Stimulated activated CD4-positive, alpha-beta T cell treated with anti-CD3 and anti-CD28 coated beads, Interleukin-15, amount 100 ng/mL, for 24 hours (primary cell): ENCODE results near the gene SORCS3.
A peak's percentile ranks its signal among the peaks of the same experiment; 100 is the strongest.

Experiments used
- DNase-seq: peaks from one replicate; pipeline ENCODE4 v3.0.0-alpha.2; 2020

SORCS3 gene

DNA sequence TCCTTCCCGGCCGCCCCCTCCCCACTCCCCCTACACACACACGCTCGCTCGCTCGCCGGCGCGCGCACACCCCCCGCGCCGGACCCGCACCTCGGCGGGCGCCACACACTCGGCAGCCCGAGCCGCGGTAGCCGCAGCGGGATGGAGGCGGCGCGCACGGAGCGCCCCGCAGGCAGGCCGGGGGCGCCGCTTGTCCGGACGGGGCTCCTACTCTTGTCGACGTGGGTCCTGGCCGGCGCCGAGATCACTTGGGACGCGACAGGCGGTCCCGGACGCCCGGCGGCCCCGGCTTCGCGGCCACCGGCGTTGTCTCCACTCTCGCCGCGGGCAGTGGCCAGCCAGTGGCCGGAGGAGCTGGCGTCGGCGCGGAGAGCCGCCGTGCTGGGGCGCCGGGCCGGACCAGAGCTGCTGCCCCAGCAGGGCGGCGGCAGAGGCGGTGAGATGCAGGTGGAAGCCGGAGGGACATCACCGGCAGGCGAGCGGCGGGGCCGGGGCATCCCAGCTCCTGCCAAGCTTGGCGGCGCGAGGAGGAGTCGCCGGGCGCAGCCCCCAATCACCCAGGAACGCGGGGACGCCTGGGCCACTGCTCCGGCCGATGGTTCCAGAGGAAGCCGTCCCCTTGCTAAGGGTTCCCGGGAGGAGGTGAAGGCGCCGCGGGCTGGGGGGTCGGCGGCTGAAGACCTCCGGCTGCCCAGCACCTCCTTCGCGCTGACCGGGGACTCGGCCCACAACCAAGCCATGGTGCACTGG is at the start of gene SORCS3:
Gene SORCS3, plus strand, starts transcription at position 104 of the 750 bp plus-strand sequence.
- DNase-seq: no peak

DNA sequence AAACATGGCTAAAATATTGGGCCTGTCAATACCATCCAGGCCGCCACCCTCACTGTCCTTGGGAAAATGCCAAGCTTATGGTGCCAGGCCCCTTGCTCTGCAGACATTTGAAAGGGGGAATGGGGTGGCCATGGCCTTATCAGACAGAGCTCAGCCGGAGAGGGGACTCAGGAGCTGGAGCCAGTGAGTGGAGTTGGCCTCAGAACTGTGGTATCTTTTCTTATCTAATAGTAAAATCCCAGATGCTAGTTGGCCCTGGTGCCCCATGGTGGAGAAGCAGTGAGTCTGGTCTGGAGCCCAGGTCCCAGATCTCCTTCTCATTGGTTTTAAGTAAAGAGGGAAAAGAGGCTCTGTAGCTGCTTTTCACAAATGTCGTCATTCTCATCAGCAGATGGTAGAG is 49.6 kb upstream of the SORCS3 start:
- no peak for DNase-seq

DNA sequence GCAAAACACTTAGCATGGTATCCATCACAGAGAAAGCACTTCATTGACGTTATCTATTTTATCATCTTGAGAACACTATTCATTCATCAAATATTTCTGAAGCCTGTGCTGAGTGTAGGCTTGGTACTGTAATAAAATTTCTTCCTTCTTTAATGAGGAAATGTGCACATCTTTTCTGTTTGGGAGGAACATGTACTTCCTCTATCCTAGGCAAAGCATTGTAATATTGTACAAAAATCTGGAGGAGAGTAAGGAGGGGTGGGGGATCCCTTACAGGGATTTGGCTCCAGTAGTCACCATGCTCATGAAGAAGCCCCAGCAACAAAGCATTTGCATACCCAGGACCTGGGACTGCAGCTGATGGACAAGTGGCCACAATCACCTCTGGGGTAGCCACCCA is 39.9 kb upstream of the SORCS3 start:
- no peak for DNase-seq

DNA sequence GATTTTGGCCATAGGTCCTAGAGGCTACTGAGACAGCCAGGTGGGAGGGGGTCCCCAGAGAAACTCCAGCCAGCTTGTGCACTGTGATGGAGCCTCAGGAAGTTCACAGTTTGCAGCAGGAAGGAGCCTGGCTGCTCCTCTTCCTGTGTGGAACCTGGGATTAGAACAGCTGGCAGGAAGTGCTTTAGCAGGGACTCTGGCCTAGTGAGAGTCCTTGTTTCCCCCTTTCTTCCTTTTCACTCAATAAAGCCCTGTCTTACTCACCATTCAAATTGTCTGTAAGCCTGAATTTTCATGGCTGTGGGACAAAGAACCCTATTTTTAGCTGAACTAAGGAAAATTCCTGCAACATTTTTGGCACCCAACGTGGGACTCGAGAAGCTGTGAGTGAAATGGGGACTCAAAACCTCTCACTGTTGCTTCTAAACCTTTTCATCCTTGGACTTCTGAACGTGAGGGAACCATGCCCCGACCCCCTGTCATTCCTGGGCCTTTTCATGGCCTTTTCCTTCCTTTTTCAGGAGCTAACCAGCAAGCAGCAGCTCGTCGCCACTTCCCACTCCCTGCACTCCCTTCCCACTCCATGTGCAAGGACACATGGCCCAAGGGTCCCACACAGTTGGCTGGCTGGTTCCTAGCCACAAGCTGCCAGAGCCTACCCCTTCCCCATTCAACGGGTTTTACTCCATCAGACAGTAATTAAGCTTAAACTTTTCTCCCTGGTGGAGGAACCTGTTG is 32.8 kb upstream of the SORCS3 start:
- no peak for DNase-seq

DNA sequence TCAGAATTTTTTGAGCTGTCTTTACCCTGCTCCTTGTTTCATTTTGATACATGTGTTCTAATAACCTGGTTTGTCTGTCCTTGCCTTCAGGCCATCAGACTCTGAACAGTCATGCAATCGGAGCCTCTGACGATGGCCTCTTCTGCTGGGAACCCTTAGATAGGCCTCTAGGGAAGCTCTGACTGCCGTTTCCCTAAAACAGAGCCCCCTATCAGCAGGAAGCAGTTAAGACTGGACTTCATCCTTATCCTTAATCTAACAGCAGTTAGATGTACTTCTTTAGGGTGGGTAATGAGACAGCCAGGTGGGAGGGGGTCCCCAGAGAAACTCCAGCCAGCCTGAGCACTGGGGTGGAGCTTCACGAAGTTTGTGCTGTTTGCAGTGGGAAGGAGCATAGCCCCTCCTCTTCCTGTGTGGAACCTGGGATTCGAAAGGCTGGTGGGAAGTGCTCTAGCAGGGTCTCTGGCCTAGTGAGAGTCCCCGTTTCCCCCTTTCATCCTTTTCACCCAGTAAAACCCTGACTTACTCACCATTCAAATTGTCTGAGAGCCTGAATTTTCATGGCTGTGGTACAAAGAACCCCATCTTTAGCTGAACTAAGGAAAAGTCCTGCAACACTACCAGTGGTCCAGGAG is 28.4 kb upstream of the SORCS3 start:
- no peak for DNase-seq

DNA sequence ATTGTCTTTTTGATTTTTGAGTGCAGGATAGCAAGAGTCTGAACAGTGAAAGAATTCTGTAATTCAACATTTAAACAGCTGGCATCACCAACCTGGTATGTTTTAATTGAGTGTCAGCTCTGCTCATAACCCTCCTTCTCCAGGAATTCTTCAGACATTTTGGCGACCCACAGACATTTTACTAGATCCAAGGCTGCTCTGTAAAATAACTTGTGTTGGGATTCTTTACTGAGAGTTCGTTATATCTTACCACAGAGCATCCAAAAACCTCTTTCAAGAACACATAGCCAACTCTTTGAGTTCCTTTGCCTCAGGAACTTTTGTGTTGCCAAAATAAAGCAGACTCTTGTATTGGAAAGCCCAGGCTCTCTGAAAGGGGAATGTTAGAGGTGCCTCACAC is 27.7 kb upstream of the SORCS3 start:
- no peak for DNase-seq

DNA sequence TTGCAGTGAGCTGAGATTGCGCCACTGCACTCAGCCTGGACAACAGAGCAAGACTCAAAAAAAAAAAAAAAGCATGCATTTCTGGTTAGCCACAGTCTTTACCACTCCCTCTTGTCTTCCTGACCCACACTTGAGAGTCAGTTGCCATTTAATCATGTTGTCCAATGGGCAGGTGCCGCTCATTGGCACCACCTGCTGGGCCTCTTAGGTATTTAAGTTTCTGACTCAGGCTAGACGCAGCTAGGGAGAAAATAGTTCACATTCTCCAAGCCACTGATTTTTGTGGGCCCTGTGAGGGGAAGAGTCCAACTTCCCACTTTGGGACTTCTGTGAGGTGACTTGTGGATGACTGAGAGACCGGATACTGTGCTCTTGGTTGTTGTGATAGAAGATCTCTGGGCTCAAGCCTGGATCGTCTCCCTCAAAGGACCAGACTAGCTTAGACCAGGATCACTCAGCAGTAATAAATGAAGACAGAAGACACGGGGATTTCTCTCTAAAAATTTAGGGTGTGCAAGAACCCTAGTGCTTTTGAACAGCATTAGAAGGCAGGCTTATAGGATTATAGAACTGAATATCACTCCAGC is 26.8 kb upstream of the SORCS3 start:
- peak; percentile 51 for DNase-seq

DNA sequence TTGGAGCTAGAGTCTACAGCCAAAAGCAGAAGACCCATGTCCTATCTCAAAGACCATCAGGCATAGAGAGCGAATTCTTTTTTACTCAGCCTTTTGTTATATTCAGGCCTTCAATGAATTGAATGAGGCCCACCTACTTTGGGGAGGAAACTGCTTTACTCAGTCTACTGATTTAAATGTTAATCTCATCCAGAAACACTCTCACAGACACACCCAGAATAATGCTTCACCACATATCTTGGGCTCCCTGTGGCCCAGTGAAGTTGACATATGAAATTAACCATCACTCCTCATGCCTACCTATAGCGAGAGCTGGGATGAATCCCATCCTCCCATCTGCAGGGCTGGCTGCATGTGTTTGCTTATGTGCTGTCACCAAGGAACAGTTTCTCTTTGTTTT is 26.0 kb upstream of the SORCS3 start:
- DNase-seq: no peak

DNA sequence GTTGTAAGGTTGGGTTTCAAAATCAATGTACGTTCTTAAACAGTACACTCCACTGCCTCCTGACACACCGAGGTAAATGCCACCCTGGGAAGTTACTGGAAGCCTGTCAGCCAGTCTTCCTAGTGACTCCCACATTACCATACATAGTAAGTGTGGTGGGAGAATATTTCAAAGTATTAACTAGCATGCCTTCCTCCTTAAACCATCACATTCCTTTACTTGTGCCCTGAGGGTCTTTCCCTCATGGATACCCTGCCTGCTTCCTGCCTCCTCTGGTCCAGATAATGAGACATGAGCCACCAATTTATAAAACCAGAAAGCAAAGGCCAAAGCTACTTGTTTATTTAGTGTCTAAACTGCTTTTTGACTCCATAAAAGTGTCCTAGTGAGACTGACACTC is 23.3 kb upstream of the SORCS3 start:
- no peak for DNase-seq

DNA sequence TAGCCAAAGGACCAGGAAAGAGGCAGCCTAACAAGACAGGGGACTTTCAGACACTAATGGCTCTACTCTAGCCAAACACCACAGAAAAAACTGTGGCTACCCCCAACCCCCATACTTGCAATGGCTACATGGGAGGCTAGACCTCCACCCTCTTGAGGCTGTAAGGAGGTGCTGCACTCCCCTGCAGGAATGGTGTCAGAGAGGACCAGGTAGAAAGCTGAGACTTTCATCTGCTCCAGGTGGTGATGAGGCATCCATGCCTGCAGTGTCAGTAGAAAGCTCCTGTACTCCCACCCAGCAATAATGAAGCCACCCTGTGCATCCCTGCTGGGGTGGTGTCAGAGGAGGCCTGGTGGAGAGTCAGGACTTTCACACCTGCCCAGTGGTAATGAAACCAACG is 18.9 kb upstream of the SORCS3 start:
- DNase-seq: no peak

DNA sequence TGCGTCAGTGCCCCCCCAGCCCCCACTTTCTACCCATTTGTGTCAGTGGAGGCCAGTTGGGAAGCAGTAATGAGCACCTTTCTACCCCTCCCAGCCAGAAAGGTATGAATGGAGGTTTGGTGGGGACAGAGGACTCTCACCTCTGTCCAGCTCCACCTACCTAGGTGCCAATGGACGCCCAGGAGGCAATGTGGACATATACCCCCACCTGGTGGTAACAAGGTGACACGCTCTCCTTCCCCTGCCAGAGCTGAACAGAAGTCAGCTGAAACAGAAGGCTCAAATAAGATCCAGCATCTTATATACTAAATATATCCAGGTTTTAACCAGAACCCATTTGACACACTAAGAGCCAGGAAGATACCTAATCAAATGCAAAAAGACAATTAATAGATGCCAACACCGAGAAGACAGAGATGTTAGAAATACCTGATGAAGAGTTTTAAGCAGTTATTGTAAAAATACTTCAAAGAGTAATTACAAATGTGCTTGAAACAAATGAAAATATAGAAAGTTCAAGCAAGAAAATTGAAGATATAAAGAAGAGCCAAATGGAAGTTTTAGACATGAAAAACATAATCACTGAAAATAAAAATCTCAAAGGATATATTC is 18.4 kb upstream of the SORCS3 start:
- DNase-seq: peak; percentile 24

DNA sequence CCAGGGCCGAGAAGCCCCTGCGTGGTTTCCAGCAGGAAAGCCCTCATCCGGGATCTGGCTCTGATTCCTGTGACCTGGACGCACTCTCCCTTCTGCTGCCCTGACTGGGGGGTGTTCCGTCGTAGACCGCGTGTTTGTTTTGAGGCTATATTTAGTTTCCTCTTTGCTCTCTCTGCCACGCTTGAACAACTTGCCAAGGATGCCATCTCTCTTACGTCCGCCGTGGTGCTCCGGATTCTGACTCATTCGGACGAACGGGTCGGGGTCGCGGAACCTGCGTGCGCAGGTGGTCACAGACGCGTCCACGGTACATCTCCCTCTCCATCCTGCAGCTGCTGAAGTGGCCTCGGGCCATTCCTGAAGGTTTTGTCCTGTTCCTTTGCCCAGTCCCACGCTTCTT is 10.4 kb upstream of the SORCS3 start:
- no peak for DNase-seq

DNA sequence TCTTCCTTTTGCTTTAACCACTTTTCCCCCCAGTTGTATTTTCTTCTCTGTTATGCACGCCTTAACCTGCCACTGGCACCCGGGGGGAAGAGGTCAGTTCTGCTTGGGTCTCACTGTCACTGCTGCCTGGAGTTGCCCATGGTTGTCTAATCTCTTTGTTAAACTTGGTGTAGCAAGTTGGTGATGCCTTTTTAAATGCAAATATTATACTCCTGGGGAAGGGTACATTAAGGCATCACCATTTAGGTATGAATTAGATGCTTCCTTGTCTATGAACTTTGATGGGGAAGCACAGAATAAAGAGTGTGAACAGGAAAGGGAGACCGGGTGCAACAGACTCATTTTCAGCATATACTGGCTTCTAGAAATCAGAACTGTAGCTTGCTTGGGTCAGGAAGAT is 9.1 kb upstream of the SORCS3 start:
- no peak for DNase-seq

DNA sequence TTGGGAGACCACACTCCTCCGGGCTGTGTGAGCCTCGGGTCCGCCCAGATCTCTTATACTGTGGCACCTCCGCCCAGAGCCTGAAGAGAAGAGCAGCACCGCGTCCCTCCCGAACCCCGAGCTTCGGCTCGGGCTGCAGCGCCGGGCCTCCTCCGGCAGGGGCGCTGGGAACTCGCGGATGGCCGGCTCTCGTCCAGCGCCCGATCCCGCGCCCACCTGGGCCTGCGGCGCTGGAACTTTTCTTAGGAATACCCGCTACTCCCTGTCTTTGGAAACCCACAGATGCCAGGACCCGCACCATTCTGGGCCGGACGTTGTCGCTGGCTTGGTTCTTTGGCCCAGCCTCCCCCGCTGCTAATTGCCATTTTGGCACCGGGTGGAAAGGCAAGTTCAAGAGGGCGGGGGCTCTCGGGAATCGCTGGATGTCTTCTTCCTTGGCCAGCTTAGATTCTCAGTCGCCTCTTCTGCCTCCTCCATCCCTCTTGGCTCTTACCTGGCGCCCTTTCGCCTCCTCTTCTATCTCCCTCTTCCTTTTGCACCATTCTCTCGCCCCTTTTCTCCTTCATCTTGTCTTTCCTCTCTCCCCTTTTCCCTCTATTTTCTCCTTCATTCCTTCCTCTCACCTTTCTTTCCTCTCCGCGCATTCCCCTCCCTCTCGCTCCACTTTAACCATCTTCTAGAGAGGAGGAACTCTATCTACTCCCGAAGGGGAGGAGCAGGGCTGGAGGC is 2.1 kb upstream of the SORCS3 start:
- DNase-seq: peak; percentile 37

DNA sequence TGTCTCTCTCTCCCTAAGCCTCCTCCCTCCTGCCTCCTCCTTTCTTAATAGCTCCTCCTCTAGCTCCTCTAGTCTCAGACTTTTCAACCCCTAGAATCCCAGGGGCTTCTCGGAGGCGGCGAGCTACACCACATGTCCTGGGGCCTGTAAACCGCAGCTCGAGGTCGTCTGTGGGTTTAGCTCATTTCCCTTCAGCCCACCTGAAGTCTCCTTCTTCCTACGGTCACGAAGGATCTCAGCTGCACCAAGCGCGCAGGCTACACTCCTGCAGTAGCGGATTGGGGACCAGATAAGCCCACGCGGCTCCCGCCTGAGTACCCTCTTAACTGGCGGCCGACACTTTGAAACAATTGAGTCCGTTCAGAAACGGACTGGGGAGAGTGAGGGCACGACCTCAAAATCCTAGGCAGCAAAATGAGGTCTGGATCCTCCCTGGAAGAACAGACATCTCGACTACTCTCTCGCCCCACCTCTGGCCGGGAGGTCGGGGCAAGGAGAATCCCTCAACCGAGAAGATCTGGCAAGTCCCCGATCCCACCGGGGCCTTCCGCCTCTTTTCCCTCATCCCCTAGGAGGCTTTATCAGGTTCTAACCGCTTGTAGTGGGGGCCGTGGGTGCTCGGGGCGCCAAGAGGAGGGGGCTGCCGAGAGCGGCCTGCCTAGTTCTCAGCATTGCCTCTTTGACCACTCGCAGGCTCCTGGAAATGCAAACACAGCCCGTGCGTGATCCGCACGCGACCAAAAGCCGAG is 1.3 kb upstream of the SORCS3 start:
- no peak for DNase-seq

DNA sequence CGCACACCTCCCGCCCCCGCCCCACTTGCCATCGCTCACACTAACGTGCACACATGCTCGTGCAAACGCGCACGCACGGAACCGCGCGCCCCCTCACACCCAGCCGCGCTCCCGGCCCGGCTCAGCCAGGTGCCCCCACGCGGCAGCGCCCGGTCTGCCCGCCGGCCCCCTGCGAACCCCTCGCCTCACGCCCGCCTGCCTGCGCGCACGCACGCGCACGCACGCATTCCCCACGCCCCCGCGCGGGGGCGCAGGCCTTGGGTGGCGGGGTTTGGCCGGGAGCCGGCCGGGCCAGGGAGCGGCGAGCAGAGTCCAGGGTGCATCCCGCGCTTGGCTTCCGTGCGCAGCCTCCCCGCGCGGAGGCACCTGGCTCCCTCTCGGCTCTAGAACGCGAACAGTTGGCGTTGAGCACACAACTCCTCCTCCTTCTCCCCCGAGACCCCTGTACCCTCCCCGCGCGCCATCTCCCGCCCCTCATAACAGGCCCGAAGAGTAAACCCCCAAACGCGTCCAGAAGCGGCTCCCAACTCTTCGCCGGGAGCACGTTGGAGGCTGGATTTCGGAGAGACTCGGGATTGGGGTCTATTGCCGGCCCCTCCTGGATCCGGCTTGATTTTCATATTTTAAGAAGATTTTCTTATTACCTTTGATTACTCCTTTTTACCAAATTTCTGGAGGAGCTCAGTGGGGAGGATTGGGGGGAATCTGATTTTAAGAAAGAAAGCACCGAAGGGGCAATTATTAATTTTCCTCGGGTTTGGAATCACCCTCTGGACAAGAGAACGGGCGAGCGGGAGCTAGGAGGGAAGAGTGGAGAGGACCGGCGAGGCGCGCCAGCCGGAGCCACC is 527 bp upstream of the SORCS3 start:
- DNase-seq: peak; percentile 6

DNA sequence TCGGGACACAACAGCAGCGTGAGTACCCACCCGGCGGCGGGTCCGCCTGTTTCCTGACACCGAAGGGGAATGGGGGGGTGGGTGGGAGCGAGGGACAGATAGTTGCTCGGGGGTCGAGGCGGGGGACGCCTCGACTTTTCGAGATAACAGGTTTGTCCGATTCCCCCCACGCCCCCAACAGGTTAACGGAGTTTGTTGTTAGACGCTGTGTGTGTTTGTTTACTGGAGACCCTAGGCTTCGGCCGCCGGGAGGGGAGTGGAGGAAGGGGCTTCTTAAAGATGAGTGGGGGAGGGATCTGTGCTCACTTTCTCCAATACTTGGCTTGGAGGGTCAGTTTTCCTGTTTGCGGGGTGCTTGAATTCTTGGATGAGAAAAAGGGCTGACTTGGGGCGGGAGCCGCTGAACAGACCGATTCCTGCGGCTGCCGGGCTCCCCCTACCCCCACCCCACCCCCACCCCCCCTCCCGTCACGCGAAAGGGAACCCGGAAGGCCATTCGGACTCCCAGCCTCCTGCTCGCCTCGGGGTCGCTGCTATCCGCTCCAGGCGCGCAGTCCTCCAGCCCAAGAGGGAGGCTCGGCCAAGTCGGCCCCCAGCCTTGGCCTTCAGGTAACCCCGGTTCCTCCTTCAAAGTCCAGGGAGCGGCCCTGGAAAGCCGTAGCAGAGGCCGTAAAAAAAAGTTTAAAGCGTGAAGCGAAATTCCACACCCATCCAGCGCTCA is 1.0 kb downstream of the SORCS3 start:
- no peak for DNase-seq

DNA sequence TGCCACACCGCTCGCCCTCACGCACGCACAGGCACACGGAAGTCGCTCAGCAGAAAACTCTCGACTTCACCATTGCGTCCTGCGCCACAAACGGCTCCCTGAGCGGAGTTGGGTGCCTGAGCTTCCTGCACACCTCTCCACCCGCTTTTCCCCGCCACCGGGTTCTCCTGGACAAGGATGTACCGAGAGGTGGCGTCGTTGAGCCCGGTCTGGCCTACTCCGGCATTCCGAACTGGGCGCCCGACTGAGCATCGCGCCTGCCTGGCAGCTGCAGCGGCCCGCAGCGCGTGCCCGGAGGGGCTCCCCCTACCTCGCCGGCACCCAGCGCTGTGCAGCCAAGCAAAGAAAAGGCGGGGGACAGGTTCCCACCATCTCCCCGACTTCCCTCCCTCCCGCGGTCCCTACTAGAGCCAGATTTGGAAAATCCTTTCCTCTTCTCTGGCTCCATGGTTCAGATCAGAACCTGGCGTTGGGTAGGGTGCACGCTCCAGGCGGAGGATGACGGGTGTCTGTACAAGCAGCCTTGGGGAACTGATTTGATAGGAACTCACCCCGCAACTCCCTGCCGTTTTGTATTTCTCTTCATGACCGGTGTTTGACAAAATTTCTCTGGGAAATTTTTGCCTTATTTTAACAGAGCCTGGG is 1.7 kb downstream of the SORCS3 start:
- peak; percentile 72 for DNase-seq

DNA sequence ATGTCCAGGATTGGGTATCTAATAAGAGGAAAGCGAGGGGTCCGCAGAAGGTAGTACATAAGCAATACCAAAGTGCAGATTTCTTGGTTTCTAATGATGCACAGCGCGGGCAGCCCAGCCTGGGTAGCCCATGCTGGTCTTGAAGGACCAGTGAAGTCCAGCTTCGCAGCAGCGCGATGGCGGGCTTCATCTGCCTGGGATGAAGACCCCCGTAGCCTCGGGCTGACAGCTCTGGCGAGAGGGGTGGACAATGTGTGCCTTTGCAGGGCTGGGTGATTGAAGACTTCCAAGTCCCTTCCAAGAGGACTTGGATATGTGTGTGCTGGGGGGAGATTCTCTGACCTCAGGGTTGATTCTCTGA is 2.2 kb downstream of the SORCS3 start:
- DNase-seq: no peak

DNA sequence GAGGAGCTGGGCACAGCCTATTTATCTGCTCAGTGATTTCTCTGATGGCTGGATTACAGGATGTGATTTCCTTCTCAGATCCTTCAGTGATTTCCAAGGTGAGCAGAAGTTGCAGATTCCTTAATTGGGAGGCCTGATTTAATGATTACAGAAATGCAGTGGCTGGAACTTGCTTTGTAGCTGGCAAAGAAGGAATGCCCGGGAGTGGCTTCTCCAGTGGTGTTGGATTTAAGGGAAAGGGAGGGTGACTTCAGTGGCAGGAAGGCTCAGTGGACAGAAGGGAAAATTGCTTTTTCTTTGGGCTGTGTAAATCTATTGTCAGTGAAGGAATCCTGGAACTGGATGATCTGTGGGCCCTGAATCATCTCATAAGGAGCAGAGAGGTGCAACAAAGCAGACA is 5.1 kb downstream of the SORCS3 start:
- no peak for DNase-seq
